Stimulated activated CD4-positive, alpha-beta T cell treated with anti-CD3 and anti-CD28 coated beads, TNF-alpha, amount 100 ng/mL, for 24 hours (primary cell): ENCODE data around the gene CFAP77.

Experiments
- DNase-seq, 3 experiments: peaks; one replicate each; pipeline ENCODE4 v3.0.0-alpha.2; 2020; ENCODE audit warnings: low read depth in 3 of 3

Gene CFAP77

GRCh38 chr9:132451276-132451675, 41.3 kb downstream of the CFAP77 start:
- peak in 1 of 3 experiments; percentile 6 for DNase-seq

DNA sequence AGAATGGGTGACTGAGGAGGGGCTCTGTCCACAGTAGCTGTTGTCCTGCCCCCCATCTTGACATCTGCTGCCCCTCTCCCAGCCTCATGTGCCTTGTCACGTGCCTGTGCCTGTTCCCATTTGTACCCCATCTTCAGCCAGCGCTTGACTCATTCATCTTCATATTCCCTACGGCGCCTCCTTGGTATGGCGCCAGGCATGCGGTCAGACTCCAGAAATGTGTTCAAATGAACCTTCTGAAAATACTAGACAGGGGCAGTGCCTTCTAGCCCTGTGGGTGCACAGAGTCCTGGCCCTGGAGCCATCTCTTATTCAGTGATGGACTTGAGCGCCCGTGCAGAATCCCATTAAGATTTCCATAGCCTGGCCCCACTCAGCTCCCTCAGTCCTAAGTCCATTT, 46.2 kb downstream of the CFAP77 start:
- no peak for DNase-seq

DNA sequence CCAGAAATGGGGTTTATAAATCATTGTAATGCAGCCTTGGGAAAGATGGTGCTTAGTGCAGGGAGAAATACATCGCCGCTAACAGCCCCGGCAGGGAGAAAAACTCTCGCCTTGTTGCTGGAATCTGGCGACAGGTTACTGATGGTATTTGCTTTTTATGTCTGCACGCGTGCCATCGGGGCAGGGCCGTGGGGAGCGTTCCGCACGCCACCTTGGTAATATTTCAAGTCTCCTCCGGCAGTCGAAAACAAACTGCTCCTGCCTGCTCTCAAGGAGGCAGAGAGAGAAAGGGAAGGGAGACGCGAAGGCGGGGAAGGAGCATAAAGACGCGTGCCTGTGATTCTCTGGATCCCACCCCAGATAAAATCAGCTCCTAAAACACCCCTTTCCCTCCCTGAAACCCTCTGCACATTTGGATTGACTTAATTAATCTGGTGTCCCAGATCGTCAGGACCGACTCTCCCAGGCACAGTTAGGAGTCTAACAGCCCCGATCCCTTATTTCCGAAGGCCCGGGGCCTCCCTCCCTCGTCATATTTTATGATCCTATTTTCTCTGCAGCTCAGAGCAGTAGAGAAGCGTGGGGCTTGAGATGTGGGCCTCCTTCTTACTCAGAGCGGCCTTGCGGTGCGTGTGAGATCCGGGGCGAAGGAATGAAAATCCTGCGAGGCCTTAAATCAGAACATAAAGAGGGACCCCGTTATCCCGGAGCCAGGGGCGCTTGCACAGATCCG, 47.7 kb downstream of the CFAP77 start:
- DNase-seq, result no peak

DNA sequence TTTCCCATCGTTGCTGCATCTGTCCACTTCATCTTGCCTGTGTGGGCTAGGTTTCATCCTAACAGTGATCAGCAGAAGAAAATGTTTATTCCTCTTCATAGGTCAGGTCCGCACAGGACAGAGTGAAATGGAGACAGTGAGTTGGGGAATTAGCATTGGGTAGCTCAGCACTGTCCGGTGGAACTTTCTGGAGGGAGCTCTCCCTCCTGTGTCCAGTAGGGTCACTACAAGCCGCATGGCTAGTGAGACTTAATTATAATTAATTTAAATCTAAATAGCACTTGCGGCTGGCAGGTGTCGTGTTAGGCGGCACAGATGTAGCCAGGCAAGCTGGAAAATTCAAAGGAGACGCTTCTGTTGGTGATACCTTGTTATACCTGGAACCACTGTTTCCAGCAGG, 48.4 kb downstream of the CFAP77 start:
- DNase-seq, result no peak

GRCh38 chr9:132459661-132460060, 49.6 kb downstream of the CFAP77 start:
- no peak for DNase-seq

- no peak for DNase-seq
These were observed 50.2 kb downstream of the CFAP77 start for GRCh38 chr9:132460240-132460639.

DNA sequence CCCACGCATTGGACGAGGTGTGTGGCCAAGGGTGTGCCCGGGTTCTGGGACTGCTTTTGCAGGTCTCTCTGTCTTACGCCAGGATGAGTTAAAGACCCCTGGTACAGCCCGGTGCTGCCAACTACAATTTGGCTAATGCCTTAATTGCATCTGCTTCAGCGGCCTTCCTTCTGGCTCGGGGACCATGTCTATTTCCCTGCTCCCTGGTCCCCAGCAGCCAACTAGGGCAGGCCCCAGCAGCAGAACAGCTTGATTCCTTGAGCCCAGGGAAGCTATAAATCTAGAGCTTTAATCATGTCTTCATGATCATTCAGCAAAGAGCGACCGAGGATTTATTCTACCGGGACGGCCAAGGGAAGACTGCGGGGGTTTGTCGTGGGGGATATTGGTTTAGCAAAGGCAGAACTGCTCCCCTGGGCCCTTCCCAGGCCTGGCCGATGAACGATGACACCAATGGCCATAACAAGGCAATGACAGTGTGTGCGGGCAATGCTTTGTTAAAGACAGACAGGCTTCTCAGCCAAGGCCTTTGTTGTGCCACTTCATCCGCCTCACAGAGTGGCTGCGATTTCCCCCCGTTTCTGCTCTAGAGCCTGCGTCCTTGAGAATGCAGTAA, 51.4 kb downstream of the CFAP77 start:
- no peak for DNase-seq

GRCh38 chr9:132461971-132462370, 52.0 kb downstream of the CFAP77 start:
- no peak for DNase-seq

GRCh38 chr9:132464547-132464946, 54.5 kb downstream of the CFAP77 start:
- no peak for DNase-seq

GRCh38 chr9:132465131-132465635, 55.2 kb downstream of the CFAP77 start:
- DNase-seq, result no peak

GRCh38 chr9:132472199-132472598, 62.2 kb downstream of the CFAP77 start:
- DNase-seq, result no peak

GRCh38 chr9:132472599-132472998, 62.6 kb downstream of the CFAP77 start:
- no peak for DNase-seq

GRCh38 chr9:132474253-132474652, 64.2 kb downstream of the CFAP77 start:
- no peak for DNase-seq

GRCh38 chr9:132478353-132479050, 68.5 kb downstream of the CFAP77 start:
- no peak for DNase-seq

DNA sequence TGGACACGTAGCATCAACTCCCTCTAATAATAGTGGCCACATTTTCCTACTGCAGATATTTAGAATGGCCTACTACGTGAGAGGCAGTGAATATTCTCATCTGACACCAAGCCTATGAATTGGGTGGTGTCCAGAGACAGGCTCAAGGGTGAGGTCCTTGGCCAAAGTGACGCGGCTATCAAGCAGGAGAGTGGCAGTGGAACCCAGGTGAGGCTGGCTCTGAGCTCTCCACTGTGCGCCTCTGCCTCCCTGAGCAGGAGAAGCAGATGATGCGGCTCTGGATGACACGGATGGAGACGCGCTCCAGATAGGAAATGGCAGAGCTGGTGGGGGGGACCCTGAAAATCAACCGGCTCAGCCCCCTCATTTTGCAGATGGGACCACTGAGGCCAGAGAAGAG, 69.7 kb downstream of the CFAP77 start:
- DNase-seq, result no peak

DNA sequence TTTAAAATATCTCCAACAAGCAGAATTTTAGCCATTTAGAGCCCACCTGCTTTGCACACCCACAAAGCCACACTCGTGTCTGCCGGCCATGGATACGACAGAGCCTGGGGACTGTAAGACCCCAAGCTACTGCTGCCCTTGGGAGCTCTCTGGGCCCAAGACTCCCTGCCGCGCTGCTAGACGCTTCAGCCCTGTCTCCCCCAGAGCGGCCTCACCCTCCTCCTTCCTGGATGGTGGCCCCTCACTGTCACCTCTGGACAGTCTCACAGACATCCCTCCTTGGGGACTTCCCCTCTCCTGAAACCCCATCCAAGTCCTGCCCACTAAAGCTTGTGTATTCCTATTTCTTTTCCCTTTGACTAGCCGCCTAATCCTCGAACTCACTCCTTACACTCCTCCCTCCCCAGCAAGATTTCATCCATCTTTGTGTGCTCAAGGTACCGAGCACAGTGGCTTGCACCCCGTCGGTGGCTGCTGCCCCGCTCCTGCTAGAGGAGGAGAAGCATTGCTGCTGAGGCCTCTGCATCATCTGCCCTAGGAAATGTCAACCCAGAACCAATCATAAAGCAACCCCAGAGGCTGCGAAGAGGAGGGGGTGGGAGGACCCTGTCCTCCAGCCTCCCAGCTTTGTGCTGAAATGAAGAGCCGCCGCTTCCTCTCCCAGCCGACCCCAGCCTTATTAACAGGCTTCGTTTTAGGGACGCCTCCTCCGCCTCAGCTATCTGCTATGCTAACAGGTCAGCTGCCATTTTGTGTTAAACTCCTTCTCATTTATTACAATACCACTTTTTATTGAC, 71.2 kb downstream of the CFAP77 start:
- DNase-seq, result no peak

- no peak for DNase-seq
These were observed 72.3 kb downstream of the CFAP77 start for GRCh38 chr9:132482196-132482813.

GRCh38 chr9:132485393-132485792, 75.4 kb downstream of the CFAP77 start:
- DNase-seq, result no peak

GRCh38 chr9:132486706-132487350, 76.8 kb downstream of the CFAP77 start:
- peak in 1 of 3 experiments; percentile 43 for DNase-seq

DNA sequence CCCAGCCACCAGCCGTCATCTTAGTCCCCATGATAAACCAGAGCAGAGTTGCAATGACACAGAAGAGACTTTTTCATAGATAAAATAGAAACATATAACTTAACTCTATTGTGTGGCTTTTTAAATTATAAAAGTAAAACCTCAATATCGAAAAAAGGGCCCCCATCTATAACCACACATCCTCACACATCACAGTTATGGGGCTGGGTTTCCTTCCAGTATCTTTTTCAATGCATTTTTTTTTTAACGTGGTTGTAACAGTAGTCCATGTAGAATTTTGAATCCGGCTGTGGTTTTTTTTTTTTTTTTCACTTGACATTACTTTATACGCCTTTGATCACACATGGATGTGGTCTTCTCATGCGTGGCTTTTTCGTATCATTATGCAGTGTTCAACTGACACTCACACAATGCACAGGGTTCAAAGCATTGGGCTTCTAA, 77.4 kb downstream of the CFAP77 start:
- no peak for DNase-seq

DNA sequence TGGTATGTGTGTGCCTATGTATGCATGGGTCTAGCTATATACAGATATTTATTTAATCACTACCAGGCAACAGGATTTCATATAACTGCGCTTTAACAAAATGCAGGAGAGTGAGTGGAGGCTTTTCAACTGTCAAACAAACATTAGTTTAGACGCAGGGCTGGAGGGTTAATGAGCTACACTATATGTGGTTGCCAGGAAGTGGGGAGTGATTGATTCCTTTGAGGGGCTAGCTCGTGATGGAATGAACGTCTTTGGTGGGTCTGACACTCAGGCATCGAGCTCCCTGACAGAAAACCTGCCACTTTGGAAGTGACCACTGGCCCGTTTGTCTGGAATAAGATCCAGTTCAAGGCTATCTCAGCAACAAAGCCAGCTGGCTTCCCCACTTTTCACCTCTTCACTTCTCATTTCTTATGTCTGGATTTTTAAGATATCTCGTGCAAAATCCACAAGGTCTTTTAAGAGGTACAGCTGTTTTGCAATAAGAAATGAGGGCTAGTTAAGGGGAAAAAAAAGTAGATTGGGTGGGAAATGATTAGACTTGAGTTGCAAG, 78.0 kb downstream of the CFAP77 start:
- DNase-seq, result no peak
